Cardiac septum (tissue), 1 donor: ENCODE results near the gene FAM110C. TPM values are rescaled to one million over a fixed set of nuclear protein-coding genes. Genes with fewer than 3 reads are reported as not detected.
"Not testable (repeated sequence)": the region's sequence is repeated elsewhere in the genome, so short reads cannot be mapped to it uniquely, and the experiment has no call there.

Experiments
- DNase-seq: peaks from one replicate; pipeline ENCODE4 v3.0.0-alpha.2; 2020; ENCODE audit warnings: low spot score
- intact Hi-C: fragments of 100-400 bp; cut with DNase I; formaldehyde crosslinking; loops from one replicate; pipeline ENCODE4 v1.14.0; 2022
- total RNA-seq: library from RNA; stranded (reverse); fragmentation: NEBNext Ultra II Directional; extraction: Animal tissue kit (Norgen Biotek cat#: 25700); gene quantifications from one replicate; pipeline ENCODE4 v1.2.1, GENCODE V29; 2021
- donor health status: DM: no; HTN: no; CAD: no.

The FAM110C gene
- total RNA-seq, 1 donor from 2014 or later: 4.0 TPM

- DNase-seq: no peak
- intact Hi-C loops: no loop called here
Observed at GRCh38 chr2:45342-46130, 769 bp downstream of the FAM110C start.

GRCh38 chr2:44748-45341 is 1.5 kb downstream of the FAM110C start:
- no peak for DNase-seq
- intact Hi-C loops: no loop called here

GRCh38 chr2:42788-43187 is 3.5 kb downstream of the FAM110C start:
- intact Hi-C loops: no loop called here
- DNase-seq: no peak

- no peak for DNase-seq
- intact Hi-C loops: no loop called here
Observed at GRCh38 chr2:40465-40864, 5.8 kb downstream of the FAM110C start.

GRCh38 chr2:38155-38554 is 8.2 kb downstream of the FAM110C start:
- no peak for DNase-seq
- intact Hi-C loops: no loop called here

GRCh38 chr2:36318-36717 is 10.0 kb downstream of the FAM110C start:
- intact Hi-C loops: no loop called here
- no peak for DNase-seq

GRCh38 chr2:35852-36251 is 10.5 kb downstream of the FAM110C start:
- intact Hi-C loops: no loop called here
- DNase-seq: no peak

- DNase-seq: no peak
- intact Hi-C loops: no loop called here
Observed at GRCh38 chr2:33620-34019, 12.7 kb downstream of the FAM110C start.

GRCh38 chr2:32068-32467 is 14.2 kb downstream of the FAM110C start:
- intact Hi-C loops: no loop called here
- no peak for DNase-seq

GRCh38 chr2:29253-29652 is 17.1 kb downstream of the FAM110C start:
- no peak for DNase-seq
- intact Hi-C loops: no loop called here

GRCh38 chr2:28406-28975 is 17.8 kb downstream of the FAM110C start:
- no peak for DNase-seq
- intact Hi-C loops: no loop called here

- no peak for DNase-seq
- intact Hi-C loops: no loop called here
Observed at GRCh38 chr2:26891-27290, 19.4 kb downstream of the FAM110C start.

GRCh38 chr2:25543-25942 is 20.8 kb downstream of the FAM110C start:
- intact Hi-C loops: no loop called here
- no peak for DNase-seq

GRCh38 chr2:24591-24990 is 21.7 kb downstream of the FAM110C start:
- intact Hi-C loops, DNase-seq: not testable (repeated sequence)

GRCh38 chr2:24107-24506 is 22.2 kb downstream of the FAM110C start:
- intact Hi-C loops: no loop called here
- DNase-seq: no peak

- intact Hi-C loops: no loop called here
- no peak for DNase-seq
Observed at GRCh38 chr2:23283-23682, 23.0 kb downstream of the FAM110C start.

- DNase-seq, intact Hi-C loops: not testable (repeated sequence)
Observed at GRCh38 chr2:22244-22643, 24.1 kb downstream of the FAM110C start.

- intact Hi-C loops, DNase-seq: not testable (repeated sequence)
Observed at GRCh38 chr2:20259-20658, 26.0 kb downstream of the FAM110C start.

- intact Hi-C loops: no loop called here
- no peak for DNase-seq
Observed at GRCh38 chr2:19505-19904, 26.8 kb downstream of the FAM110C start.

GRCh38 chr2:18402-19271 is 27.7 kb downstream of the FAM110C start:
- intact Hi-C loops: no loop called here
- DNase-seq: no peak
